ENCODE measurements around the gene CHKA.

CHKA gene

DNA sequence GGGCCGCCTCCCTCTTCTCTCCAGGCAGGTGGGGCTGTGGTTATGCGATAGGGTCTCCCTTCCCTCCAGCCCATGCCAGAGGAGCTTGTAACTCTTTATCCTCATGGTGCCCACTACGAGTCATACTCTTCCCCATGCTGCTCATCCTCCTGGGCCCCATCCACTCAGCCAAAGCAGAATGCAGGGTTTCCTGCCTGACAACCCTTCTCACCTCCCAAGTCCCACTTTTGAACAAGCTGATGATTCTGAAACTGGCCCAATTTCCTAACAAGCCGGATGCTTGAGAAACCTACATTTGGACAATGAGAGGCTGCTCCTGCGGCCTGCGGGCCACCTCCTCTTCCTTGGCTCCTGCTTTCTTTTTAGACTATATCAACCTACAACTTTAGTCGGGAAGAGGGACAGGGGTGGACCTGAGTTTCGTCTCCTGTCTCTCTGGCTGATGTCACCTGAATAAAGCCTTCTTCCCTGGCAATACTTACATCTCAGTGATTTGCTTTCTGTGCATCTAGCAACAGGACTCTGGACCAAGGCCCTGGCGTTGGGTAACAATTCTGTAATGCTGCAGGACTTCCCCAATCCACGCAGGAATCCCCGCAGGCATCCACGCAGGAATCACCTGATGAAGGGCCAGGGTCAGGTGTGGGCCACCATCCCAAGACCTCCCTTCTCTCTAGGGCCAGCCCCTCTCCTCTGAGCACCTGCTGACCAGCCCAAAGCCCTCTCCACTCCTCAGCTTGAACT lies 92.2 kb downstream of the CHKA start:
- DNase-seq = no peak

DNA sequence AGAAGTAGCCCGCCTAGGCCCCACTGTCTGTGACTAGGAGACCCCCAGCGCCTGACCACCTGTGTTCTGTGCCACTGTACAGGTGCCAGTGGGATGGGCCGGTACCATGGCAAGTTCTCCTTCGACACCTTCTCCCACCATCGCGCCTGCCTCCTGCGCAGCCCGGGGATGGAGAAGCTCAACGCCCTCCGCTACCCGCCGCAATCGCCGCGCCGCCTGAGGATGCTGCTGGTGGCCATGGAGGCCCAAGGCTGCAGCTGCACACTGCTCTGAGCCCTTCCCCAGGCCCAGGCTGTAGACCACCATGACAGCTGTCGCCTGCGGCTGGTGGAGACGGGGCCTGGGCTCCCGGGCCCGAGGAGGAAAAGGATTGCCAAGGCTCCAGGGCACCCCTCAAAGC lies 93.5 kb downstream of the CHKA start:
- no peak for DNase-seq

DNA sequence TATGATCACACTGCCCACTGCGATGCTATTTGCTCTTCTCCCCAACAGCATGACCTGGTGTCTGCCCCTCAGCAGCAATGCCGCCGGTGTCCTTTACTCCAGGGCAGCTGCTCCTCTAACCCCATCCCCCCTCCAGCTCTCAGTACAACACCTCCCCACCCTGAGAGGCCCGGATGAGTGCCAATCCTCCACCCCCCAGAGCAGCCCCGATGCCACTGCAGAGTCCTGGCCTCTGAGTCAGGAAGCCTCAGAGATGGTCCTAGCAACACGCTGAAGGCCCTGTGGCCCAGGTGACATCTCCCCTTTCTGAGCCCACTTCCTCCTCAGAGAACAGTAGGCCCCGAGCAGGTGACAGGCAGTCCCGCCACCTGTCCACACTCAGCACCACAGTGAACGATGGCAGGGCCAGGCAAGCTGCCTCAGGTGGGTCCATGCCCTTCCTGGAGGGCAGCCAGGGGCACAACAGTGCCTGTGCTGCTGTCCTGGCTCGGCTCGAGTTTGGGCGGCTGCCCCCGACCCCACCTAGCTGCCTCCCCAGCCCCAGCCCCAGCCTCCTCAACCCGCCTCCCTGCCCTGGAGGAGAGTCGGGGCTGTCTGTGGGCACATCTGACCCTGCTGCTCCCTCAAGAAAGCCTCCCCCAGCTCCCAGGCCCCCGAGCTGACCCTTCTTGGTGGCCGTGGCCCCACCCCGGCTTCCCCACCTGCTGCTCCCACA lies 94.6 kb downstream of the CHKA start:
- DNase-seq = no peak

DNA sequence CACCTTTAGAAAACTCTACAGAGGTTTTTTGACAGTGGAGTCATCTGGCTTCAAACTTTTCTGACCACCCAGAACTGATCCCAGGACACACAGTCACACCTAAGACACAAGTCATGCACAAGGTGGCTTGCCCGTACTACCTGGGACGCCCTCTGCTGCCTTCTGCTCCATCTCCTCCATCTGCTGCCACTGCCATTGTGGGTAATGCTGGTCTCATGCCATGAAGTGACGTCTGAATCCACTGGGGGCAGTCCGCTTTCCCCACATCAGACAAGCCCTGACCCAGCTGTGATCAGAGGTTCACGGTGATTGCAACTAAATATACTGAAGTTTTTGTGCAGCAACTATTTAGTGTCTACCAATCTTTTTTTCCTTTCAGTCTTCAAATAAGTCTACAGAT lies 96.1 kb downstream of the CHKA start:
- no peak for DNase-seq

DNA sequence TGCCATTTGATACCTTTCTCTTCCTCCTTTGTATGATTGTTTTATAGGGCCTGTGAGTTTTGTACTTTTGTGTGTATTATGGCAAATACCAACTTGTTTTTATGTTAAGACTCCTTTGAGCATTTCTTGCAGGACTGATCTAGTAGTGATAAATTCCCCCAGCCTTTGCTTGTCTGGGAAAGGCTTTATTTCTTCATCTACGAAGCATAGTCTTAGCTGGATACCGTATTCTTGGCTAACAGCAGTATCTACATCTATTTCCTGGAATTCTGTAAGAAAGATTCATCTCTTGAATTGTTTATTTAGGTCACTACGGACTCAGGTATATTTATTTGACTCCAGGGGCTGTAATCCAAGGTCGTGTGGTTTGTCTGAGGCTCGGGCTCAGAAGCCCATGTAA lies 96.7 kb downstream of the CHKA start:
- DNase-seq = no peak

DNA sequence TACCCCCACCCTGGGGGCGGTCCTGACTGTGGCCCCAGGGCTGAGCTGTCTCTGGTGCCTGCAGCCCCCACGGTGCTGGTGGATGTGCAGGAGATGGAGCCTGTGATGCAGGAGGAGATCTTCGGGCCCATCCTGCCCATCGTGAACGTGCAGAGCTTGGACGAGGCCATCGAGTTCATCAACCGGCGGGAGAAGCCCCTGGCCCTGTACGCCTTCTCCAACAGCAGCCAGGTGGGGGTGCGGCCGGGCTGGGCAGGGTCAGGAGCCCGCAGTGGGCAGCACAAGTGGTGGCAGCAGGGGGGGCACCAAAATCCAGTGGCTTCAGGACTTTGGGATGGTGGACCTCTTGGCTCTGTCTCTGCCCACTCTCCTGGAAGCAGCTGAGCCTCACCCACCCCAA lies 98.7 kb downstream of the CHKA start:
- DNase-seq = no peak

DNA sequence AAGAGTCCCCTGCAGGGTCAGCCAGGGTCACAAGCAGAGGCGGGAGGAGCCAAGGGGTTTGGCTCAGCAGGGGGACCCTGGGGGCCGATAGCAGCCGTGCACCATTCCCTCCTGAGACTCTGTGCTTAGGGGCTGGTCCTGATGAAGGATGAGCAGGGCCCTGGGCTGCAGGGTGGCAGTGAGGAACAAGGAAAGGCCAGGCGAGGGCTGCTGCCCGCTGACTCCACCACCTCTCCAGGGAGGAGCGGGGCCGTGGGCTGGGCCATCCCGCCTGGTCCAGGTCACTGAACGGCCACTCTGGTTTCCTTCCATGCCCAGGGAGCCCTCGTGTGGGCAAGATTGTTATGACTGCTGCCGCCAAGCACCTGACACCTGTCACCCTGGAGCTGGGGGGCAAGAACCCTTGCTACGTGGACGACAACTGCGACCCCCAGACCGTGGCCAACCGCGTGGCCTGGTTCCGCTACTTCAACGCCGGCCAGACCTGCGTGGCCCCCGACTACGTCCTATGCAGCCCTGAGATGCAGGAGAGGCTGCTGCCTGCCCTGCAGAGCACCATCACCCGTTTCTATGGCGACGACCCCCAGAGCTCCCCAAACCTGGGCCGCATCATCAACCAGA lies 99.9 kb downstream of the CHKA start:
- no peak for DNase-seq

DNA sequence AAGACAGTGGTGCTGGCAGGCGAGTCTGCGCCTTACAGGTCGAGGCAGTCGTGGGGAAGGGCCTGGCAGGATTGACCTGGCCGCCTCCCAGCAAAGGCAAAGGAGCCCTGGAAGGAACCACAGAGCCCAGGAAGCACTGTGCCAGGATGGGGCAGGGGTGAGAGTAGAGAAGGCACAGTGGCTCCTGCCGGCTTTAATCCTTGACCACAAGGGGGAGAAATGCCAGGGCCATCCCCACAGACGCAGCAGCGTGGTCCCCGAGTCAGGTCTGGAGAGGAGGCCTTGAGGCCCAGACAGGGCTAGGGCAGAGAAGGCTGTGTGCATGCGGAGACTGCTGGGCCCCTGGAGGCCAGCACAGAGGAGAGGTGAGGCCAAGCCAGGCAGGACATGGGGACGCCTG lies 100.6 kb downstream of the CHKA start:
- no peak for DNase-seq

DNA sequence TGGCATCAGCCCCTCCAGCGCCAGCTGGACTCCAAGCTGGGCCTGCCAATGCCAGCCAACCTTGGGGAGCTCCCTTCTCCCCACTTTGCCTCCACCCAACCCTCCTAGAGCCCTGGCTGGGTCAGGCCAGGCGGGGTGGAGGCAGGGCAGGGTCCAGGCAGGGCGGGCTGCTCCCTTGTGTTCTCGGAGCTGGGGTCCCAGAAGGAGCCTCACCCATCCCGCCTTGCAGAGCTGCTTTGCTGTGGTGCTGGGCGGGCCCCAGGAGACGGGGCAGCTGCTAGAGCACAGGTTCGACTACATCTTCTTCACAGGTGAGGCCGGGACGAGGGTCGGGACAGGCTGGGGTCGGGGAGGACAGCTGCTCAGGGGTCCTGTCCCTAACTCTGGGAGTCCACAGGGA lies 101.7 kb downstream of the CHKA start:
- DNase-seq = no peak

DNA sequence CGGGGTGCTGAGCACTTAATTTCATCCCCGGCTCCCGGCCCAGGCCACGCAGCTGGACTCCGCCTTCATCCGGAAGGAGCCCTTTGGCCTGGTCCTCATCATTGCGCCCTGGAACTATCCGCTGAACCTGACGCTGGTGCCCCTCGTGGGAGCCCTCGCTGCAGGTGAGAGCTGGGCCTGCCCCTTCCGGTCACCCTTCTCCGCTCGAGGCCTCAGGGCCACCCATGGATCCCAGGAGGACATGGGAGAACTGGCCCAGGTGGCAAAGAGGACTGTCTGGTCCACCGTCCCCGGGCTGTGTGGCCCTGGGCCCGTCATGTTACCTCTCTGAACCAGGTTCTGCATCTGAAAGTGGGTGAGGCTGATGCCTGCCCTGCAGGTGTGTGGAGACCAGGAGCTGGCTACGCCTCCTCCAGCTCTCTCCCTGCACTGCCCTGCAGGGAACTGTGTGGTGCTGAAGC lies 102.4 kb downstream of the CHKA start:
- DNase-seq = no peak

DNA sequence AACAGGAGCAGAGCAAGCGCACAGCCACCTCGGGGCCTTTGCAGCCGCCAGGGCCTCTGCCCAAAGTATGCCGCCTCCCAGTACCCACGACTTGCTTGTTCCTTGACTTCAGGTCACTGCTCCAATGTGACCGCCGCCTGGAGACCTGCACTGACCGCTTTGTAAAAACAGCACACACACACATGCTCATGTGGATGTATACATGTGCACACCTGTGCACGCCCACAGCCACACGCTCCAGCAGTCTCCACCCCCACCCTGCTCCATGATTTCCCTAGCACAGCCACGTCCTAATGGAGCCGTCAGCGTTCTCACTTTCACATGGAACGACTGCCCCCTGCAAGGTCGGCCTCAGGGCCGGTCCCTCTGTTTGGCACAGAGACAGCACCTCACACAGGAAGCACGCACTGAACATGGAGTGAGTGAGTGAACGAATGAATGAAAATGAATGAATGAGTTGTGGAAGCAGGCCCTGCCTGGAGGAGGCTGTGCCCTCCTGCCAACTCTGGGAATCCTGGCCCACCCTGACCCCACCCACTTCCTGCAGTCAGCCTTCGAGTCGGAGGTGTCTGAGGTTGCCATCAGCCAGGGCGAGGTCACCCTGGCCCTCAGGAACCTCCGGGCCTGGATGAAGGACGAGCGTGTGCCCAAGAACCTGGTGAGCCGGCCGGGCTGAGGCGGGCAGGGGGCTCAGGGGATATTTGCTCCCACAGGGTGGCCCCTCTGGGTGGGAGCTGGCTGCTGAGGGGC lies 103.0 kb downstream of the CHKA start:
- DNase-seq = no peak

DNA sequence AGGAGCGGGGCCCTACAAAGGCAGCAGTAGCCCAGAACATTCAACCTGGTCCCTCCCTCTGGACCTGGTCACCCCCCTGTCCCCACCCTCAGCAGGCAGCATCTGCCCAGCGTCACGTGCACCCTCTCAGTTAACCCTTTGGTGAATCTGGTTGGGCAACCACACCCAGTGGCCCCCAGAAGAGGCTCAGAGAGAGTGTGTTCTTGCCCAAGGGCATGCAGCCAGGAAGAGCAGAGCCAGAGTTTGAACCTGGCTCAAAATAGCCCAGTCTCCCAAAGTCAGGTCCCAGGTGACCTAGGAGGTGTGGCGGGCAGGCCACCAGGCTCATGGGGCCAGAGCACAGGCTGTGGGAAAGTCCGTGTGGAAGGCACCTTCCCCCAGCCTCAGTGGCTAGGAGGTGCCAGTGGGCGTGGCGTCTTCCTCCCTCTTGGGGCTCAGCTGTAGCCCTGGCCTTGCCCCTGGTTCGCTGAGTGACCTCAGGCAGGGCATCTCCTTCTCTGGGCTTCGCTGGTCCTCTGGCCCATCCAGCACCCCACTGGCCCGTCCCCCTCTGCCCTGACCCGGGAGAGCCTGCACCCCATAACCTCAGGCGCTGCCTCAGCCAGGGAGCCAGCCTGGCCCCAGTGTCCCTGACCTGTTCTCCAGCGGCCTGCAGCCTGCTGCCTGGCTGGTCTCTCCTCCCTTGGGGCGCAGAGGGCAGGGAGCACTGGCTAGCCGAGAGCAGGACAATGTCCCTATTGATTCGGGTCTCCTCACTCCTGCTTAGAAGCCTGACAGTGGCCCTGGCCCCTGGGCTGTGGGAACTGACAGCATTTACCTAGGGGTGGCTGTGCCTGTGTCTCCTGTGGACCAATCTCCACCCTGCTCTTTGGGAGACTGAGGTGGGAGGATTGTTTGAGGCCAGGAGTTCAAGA lies 104.0 kb downstream of the CHKA start:
- DNase-seq = no peak

DNA sequence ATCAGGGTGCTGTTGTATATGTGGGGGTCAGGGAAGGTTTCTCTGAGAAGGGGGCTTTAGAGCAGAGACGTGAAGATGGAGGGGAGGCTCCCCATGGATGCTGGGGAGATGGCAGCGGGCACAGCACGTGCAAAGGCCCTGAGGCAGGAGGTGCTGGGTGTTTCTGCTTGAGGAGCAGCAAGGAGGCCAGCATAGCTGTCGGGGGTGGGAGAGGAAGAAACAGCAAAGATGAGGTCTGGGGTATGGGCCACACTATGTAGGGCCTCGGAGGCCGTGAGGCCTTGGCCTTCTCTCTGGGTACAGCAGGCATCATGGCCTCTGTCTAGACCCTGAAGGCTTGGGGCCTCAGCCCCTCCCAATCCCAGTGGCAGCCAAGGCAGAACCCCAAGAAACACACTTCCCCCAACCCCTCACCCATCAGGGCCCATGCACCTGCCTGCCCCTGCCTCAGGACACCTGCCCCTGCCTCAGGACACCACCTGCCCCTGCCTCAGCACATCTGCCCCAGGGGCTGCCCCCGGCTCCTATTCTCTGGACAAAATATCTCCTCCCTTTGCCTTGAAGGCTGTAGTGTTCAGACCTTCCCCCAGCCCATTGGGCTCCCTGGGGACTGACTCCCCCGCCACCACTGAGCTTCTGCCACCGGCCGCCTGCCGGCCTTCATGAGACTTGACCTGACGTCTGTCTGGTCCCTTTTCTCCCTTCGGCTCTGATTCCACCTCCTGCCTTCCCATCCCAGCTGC lies 104.9 kb downstream of the CHKA start:
- no peak for DNase-seq

DNA sequence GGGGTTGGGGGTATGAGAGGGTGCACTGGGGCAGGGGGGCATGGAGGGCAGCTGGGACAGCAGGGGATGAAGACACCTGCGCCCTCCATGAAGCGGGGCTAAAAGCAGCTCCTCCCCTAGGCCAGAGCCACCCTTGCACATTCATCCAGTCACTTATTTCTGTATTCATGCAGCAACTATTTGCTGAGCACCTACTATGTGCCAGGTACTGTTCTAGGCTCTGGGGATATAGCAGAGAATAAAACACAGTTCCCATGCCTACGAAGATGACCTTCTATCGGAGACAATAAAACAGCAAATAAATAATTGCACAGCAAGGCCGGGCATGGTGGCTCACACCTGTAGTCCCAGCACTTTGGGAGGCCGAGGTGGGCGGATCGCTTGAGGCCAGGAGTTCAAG lies 105.7 kb downstream of the CHKA start:
- DNase-seq = no peak

DNA sequence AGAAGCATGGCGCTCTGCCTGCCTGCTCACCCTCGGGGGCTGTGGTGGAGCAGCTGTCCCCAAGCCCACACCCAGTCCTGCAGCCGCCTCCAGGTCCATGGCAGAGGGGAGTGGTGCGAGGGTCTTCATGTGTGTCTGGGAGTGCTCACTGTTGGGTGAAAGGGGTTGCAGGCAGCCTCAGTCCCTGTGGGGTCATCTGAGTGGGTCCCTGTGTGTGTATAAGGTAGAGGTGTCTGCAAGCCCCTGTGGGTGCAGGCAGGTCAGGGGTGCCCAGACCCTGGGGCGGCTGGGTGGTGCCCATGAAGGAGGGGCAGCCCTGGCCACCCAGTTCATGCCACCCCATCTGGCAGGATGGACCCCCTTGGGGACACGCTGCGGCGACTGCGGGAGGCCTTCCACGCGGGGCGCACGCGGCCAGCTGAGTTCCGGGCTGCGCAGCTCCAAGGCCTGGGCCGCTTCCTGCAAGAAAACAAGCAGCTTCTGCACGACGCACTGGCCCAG lies 106.2 kb downstream of the CHKA start:
- no peak for DNase-seq

DNA sequence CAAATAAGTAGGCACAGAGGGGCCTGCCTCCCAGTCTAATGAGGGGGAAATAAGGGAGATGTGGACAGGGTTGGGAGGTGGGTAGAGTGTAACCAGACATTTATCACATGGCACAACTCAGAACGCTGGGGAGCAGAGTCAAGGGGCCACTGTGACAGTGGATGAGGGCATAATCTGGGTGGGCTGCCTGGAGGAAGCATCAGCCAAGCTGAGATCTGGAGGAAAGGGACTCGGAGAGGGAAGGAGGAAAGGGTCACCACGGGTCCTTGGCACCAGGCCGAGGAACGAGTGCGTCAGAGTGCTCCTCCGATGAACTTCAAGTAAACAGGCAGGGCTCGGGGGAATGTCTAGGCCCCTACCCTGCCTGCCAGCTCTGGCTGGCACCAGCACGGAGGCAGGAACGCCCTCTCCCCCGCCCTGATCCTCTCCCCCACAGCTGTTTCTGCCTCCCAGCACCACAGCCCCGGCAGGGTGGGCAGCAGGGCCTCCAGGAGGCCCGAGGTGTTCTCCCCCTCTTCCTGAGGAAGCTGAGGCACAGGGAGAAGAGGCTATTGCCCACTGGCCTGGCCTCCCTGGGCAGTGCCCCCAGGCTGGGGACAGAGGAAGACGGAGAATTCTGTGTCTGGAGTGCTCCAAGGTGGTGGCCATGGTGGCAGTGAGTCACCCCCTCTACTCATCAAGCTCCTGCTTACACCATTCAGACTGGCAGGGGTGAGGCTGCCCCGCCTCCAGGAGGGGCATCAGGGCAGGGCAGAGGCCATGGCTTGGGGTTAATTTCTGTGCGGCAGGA lies 106.8 kb downstream of the CHKA start:
- no peak for DNase-seq

DNA sequence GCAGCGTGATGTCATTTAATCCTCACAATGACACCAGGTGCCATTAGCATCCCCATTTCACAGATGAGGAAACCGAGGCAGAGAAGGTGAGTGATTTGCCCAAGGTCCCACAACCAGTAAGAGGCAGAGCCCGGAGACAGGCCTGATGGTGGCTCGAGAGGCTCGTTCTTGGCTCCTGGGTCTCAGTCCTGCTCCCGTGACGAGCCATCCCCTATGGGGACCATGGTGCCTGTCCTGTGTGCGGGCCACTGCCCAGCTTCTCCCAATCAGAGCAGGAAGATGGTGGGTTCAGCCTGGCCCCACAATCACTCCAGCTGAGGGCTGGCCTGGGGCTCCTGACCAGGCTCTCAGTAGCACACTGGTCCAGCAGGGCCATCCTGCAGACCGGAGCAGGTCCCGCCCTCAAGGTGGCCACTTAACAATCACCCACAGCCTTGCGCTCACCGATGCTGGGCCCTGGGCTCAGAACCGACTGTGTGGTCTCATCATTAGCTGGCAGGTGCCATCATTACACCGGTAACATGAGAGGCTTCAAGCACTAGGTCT lies 107.5 kb downstream of the CHKA start:
- no peak for DNase-seq

DNA sequence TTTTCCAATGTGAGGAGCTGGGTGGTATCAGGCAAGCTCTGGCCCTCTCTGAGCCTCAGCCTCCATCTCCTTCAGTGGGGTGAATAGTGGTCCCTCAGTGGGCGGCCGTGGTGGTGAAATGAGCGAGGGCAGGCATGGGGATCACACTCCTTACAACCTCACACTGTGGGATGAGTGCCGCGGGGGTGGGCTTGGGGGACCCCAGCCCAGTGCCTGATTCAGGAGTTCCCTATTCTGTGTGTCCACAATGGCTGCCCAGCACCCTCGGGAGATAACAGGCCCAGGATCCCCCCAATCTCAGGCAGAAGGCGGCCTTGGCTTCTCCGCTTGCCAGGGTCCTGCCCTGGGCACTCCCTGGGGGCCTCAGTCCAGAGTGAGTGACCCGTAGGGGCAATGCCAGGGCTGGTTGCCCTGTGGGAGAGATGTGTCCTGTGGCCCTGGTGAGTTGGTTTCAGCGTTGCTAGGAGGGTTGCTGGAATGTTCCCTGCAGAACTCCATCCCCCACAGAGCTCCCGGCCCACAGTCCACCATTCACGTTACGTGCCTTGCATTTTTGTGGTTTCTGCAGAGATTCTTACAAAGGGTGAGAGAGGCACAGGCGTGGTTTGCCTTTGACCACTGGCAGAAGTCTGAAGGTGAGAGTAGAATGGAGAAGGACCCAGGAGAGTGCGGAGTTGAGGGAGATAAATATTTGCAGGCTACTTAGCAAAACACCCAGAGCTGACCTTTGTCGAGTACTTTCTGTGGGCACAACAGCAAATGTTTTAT lies 108.2 kb downstream of the CHKA start:
- DNase-seq = no peak
